ENCODE results near the gene NCAPD3. TPM values are rescaled to one million over a fixed set of nuclear protein-coding genes. Genes with fewer than 3 reads are reported as not detected.

The NCAPD3 gene
- total and polyA plus RNA-seq, 2 donors (not counting 1 experiment from before 2014, with no cell fraction given), result 12.9 to 32.2 TPM

DNA sequence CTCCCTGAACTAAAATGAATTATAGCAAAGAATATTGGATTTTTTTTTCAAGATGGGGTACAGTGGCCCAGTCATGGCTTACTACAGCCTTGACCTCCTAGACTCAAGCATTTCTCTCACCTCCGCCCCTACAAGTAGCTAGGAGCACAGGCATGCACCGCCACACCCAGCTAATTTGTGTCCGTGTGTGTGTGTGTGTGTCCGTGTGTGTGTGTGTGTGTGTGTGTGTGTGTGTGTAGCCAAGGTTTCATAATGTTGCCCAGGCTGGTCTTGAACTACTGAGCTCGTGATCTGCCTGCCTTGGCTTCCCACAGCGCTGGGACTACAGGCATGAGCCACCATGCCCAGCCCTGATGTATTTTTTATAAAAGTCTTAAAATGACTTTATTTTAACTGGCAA is 16.8 kb upstream of the NCAPD3 start:
- H3K9me3 Mint-ChIP-seq (ENCODE audit: insufficient read depth), result no peaks in the 10 kb centered on the region
- no peak overlapping the region for H3K27ac Mint-ChIP-seq

DNA sequence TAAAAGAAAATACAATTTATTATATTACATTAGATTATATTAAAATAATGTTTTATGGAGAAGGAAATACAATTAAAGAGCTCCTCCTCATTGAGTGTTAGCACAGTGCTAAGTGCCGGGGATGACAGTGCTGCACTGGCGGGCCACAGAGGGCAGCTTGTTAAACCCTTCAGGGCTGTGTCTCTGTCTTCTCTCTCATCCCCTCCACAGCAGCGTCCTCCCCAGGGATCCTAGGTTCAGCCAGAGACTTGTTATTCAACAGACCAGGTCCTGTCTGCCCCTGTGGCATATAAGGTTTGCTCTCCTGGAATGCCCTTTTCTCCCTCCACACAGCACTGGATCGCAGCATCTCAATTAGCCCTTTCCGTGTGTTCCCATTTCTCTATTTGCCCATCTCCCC is 15.2 kb upstream of the NCAPD3 start:
- H3K9ac ChIP-seq (ENCODE audit: low read length), result no peak overlapping the region
- peaks cover under 1% of the 10 kb centered on the region for H4K20me1 ChIP-seq (ENCODE audit: control insufficient read depth, insufficient read depth, low read length, poor library complexity, severe bottlenecking)
- ATAC-seq (ENCODE audit: low read depth) (no peak), DNase-seq (no peak)
- intact Hi-C loops (cut with micrococcal nuclease), result no loop called here
- H3K4me3 ChIP-seq (ENCODE audit: control extremely low read depth in 1 of 5, extremely low read depth in 1 of 5, insufficient read depth in 1 of 5, low read depth in 2 of 5, low read length in 4 of 5), result no peak overlapping the region
- H3K4me2 ChIP-seq (replicated peaks; ENCODE audit: low read depth, low read length, poor library complexity, severe bottlenecking), result no peak overlapping the region
- H3K36me3 ChIP-seq (replicated peaks in 1 of 2; ENCODE audit: control extremely low read depth in 1 of 2, control insufficient read depth in 1 of 2, extremely low read depth in 1 of 2, insufficient read depth in 2 of 2, low read length in 1 of 2), result no peaks in the 10 kb centered on the region
- H3K9me3 Mint-ChIP-seq (ENCODE audit: insufficient read depth), result no peaks in the 10 kb centered on the region
- 96% methylated on average over 5 of the region's 5 CpGs for WGBS (ENCODE audit: insufficient coverage)
- H3K4me1 ChIP-seq (ENCODE audit: control insufficient read depth in 2 of 2, insufficient read depth in 2 of 2, low read length in 2 of 2), result no peaks in the 10 kb centered on the region
- no peak overlapping the region for H2AFZ ChIP-seq (ENCODE audit: insufficient read depth, low read depth, low read length, poor library complexity, severe bottlenecking)
- H3K9me3 ChIP-seq (ENCODE audit: control extremely low read depth in 1 of 3, control insufficient read depth in 2 of 3, insufficient read depth in 1 of 3, low read length in 2 of 3), result no peaks in the 10 kb centered on the region
- H3K4me3 Mint-ChIP-seq, result no peak overlapping the region
- H3K79me2 ChIP-seq (ENCODE audit: control insufficient read depth, insufficient read depth, low read length), result no peaks in the 10 kb centered on the region
- no peak for TF ChIP-seq EZH2 (IDR thresholded peaks at IDR 0.05; ENCODE audit: borderline replicate concordance, insufficient read depth, low read depth, low read length, poor library complexity, severe bottlenecking)
- TF ChIP-seq, protein P1, sequence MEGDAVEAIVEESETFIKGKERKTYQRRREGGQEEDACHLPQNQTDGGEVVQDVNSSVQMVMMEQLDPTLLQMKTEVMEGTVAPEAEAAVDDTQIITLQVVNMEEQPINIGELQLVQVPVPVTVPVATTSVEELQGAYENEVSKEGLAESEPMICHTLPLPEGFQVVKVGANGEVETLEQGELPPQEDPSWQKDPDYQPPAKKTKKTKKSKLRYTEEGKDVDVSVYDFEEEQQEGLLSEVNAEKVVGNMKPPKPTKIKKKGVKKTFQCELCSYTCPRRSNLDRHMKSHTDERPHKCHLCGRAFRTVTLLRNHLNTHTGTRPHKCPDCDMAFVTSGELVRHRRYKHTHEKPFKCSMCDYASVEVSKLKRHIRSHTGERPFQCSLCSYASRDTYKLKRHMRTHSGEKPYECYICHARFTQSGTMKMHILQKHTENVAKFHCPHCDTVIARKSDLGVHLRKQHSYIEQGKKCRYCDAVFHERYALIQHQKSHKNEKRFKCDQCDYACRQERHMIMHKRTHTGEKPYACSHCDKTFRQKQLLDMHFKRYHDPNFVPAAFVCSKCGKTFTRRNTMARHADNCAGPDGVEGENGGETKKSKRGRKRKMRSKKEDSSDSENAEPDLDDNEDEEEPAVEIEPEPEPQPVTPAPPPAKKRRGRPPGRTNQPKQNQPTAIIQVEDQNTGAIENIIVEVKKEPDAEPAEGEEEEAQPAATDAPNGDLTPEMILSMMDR (IDR thresholded peaks at IDR 0.05), result no peak
- H3K4me1 Mint-ChIP-seq, result no peaks in the 10 kb centered on the region
- no peak overlapping the region for H3K27ac ChIP-seq (ENCODE audit: low read length in 2 of 2)
- no peak overlapping the region for H3K27ac Mint-ChIP-seq
- ChIA-PET POLR2A (no interaction called here), CTCF (interaction anchor here (0.8 to 8.1 kb wide), 3 partner anchors 15 to 44 kb away, joined by 3 to 131 read pairs (median 3); partner anchors contain the start of gene VPS26B)
- no peaks in the 10 kb centered on the region for H3K27me3 ChIP-seq (replicated peaks in 1 of 4; ENCODE audit: control extremely low read depth in 1 of 4, control insufficient read depth in 3 of 4, insufficient read depth in 4 of 4, low read length in 3 of 4)
- H3K27me3 Mint-ChIP-seq, result no peaks in the 10 kb centered on the region

More for the DNA sequence above, 16.8 kb upstream of the NCAPD3 start:
- H2AFZ ChIP-seq (ENCODE audit: insufficient read depth, low read depth, low read length, poor library complexity, severe bottlenecking), result no peak overlapping the region
- H3K9ac ChIP-seq (ENCODE audit: low read length), result no peak overlapping the region
- ATAC-seq (ENCODE audit: low read depth) (no peak), DNase-seq (no peak)
- peaks cover 0 to 3% (median 0%) of the 10 kb centered on the region in 3 donors for H3K9me3 ChIP-seq (ENCODE audit: control extremely low read depth in 1 of 3, control insufficient read depth in 2 of 3, insufficient read depth in 1 of 3, low read length in 2 of 3)
- intact Hi-C loops (cut with micrococcal nuclease), result no loop called here
- Mint-ChIP-seq H3K4me1 (no peaks in the 10 kb centered on the region), H3K4me3 (no peak overlapping the region), H3K27me3 (no peaks in the 10 kb centered on the region)
- no peaks in the 10 kb centered on the region for H4K20me1 ChIP-seq (ENCODE audit: control insufficient read depth, insufficient read depth, low read length, poor library complexity, severe bottlenecking)
- peaks cover 0 to 5% of the 10 kb centered on the region in 2 experiments for H3K36me3 ChIP-seq (replicated peaks in 1 of 2; ENCODE audit: control extremely low read depth in 1 of 2, control insufficient read depth in 1 of 2, extremely low read depth in 1 of 2, insufficient read depth in 2 of 2, low read length in 1 of 2)
- H3K27ac ChIP-seq (ENCODE audit: low read length in 2 of 2), result no peak overlapping the region
- POLR2A ChIA-PET, result no interaction called here
- H3K4me1 ChIP-seq (ENCODE audit: control insufficient read depth in 2 of 2, insufficient read depth in 2 of 2, low read length in 2 of 2), result no peaks in the 10 kb centered on the region
- no peaks in the 10 kb centered on the region for H3K27me3 ChIP-seq (replicated peaks in 1 of 4; ENCODE audit: control extremely low read depth in 1 of 4, control insufficient read depth in 3 of 4, insufficient read depth in 4 of 4, low read length in 3 of 4)
- CTCF ChIA-PET, result interaction anchor here (1.1 to 8.1 kb wide), 3 partner anchors 12 to 32 kb away, joined by 3 to 131 read pairs (median 5); no protein-coding TSS in a partner anchor
- H3K79me2 ChIP-seq (ENCODE audit: control insufficient read depth, insufficient read depth, low read length), result no peaks in the 10 kb centered on the region
- H3K4me3 ChIP-seq (ENCODE audit: control extremely low read depth in 1 of 5, extremely low read depth in 1 of 5, insufficient read depth in 1 of 5, low read depth in 2 of 5, low read length in 4 of 5), result no peak overlapping the region
- no CpG with 5 or more reads among the region's 6 CpGs for WGBS (ENCODE audit: insufficient coverage)
- no peak for TF ChIP-seq EZH2 (IDR thresholded peaks at IDR 0.05; ENCODE audit: borderline replicate concordance, insufficient read depth, low read depth, low read length, poor library complexity, severe bottlenecking)
- TF ChIP-seq, protein P1 (IDR thresholded peaks at IDR 0.05), result no peak
- H3K4me2 ChIP-seq (replicated peaks; ENCODE audit: low read depth, low read length, poor library complexity, severe bottlenecking), result no peak overlapping the region
